ENCODE measurements around the gene PTK6.

The PTK6 gene

GRCh38 chr20:63542696-63543095 lies 5.5 kb upstream of the PTK6 start:
- no peak for DNase-seq

GRCh38 chr20:63542031-63542559 lies 4.9 kb upstream of the PTK6 start:
- DNase-seq, result no peak

- no peak for DNase-seq
Measured at GRCh38 chr20:63541371-63541770, 4.2 kb upstream of the PTK6 start.

GRCh38 chr20:63540417-63541186 lies 3.4 kb upstream of the PTK6 start:
- DNase-seq, result no peak

GRCh38 chr20:63539441-63540370 lies 2.5 kb upstream of the PTK6 start:
- no peak for DNase-seq

- no peak for DNase-seq
Measured at GRCh38 chr20:63539092-63539430, 1.9 kb upstream of the PTK6 start.

GRCh38 chr20:63538204-63539091 lies 1.3 kb upstream of the PTK6 start:
- DNase-seq, result no peak

GRCh38 chr20:63537525-63538203 lies 488 bp upstream of the PTK6 start:
- DNase-seq, result peak; percentile 97

- peak; percentile 54 for DNase-seq
Measured at GRCh38 chr20:63536241-63536977, 767 bp downstream of the PTK6 start.

- peak; percentile 1 for DNase-seq
Measured at GRCh38 chr20:63534831-63535651, 2.1 kb downstream of the PTK6 start.

- no peak for DNase-seq
Measured at GRCh38 chr20:63534427-63534830, 2.7 kb downstream of the PTK6 start.

GRCh38 chr20:63533871-63534393 lies 3.2 kb downstream of the PTK6 start:
- no peak for DNase-seq

- DNase-seq, result no peak
Measured at GRCh38 chr20:63533388-63533787, 3.8 kb downstream of the PTK6 start.

GRCh38 chr20:63532449-63532971 lies 4.7 kb downstream of the PTK6 start:
- no peak for DNase-seq

GRCh38 chr20:63531686-63532448 lies 5.3 kb downstream of the PTK6 start:
- no peak for DNase-seq

GRCh38 chr20:63530788-63531160 lies 6.4 kb downstream of the PTK6 start:
- no peak for DNase-seq

- DNase-seq, result no peak
Measured at GRCh38 chr20:63529861-63530787, 7.1 kb downstream of the PTK6 start.

Data from MV-4-11 (cell line).